ENCODE results near the gene MED13L. TPM values are rescaled to one million over a fixed set of nuclear protein-coding genes. Genes with fewer than 3 reads are reported as not detected.

The MED13L gene
- total RNA-seq, 2 experiments from 2014 or later = 25.7 to 40.1 TPM

- DNase-seq (ENCODE audit: low spot score) = peak; percentile 6
- BruUV-seq (replicated peaks) = no TSS peak
Measured at GRCh38 chr12:116278667-116279066, 1.2 kb upstream of the MED13L start.

GRCh38 chr12:116278279-116278626 is 760 bp upstream of the MED13L start:
- Histone ChIP-seq H2AFZ (ENCODE audit: low read length) (peak overlapping the region; percentile 74; the same call in 1 of the 2 replicates), H4K20me1 (ENCODE audit: insufficient read depth, low read length) (peaks cover 6% of the 10 kb centered on the region), H3K4me1 (ENCODE audit: insufficient read depth, low read length, poor library complexity, severe bottlenecking) (peaks cover 15% of the 10 kb centered on the region), H3K9me2 (ENCODE audit: insufficient read depth, low read length) (no peaks in the 10 kb centered on the region), H3K9me3 (ENCODE audit: low read length) (no peaks in the 10 kb centered on the region), H3K4me3 (ENCODE audit: low read depth, low read length, poor library complexity, severe bottlenecking) (peak overlapping the region; percentile 77), H3K4me2 (ENCODE audit: low read length) (peak overlapping the region; percentile 79), H3K27ac (ENCODE audit: low read depth, low read length, poor library complexity, severe bottlenecking) (no peak overlapping the region), H3K36me3 (ENCODE audit: insufficient read depth, low read length) (no peaks in the 10 kb centered on the region), H3K79me2 (ENCODE audit: insufficient read depth, low read depth, low read length) (peaks cover 29% of the 10 kb centered on the region; the same call in 1 of the 2 replicates)
- TF ChIP-seq CTCF (conservative IDR thresholded peaks at IDR 0.05; ENCODE audit: low read length) (no peak), EZH2phosphoT487 (IDR thresholded peaks at IDR 0.05; ENCODE audit: borderline replicate concordance, low read depth, low read length) (no peak)
- no peak for DNase-seq (ENCODE audit: low spot score)
- CTCF ChIA-PET (ENCODE audit: unreplicated experiment) = no interaction called here
- BruUV-seq (replicated peaks) = no TSS peak
- POLR2A ChIA-PET = interaction anchor here (0.6 to 1.0 kb wide), 3 partner anchors 40 to 282 kb away, joined by 3 to 10 read pairs (median 3); no protein-coding TSS in a partner anchor
- intact Hi-C loops (cut with micrococcal nuclease; ENCODE audit: unreplicated experiment) = loop anchor here (5.0 kb wide), 1 partner anchor 319 kb away; no protein-coding TSS in a partner anchor

More at GRCh38 chr12:116278667-116279066, 1.2 kb upstream of the MED13L start:
- no peaks in the 10 kb centered on the region for H3K9me3 ChIP-seq (ENCODE audit: low read length)
- POLR2A ChIA-PET = interaction anchor here (0.6 to 0.7 kb wide), 2 partner anchors 40 to 281 kb away, joined by 3 to 10 read pairs; no protein-coding TSS in a partner anchor
- peaks cover 15% of the 10 kb centered on the region for H3K4me1 ChIP-seq (ENCODE audit: insufficient read depth, low read length, poor library complexity, severe bottlenecking)
- CTCF ChIA-PET (ENCODE audit: unreplicated experiment) = no interaction called here
- no peak overlapping the region for H3K4me3 ChIP-seq (ENCODE audit: low read depth, low read length, poor library complexity, severe bottlenecking)
- H3K4me2 ChIP-seq (ENCODE audit: low read length) = peak overlapping the region; percentile 79; the same call in 1 of the 2 replicates
- intact Hi-C loops (cut with micrococcal nuclease; ENCODE audit: unreplicated experiment) = loop anchor here (5.0 kb wide), 1 partner anchor 319 kb away; no protein-coding TSS in a partner anchor
- H4K20me1 ChIP-seq (ENCODE audit: insufficient read depth, low read length) = peaks cover 6% of the 10 kb centered on the region
- TF ChIP-seq EZH2phosphoT487 (IDR thresholded peaks at IDR 0.05; ENCODE audit: borderline replicate concordance, low read depth, low read length) (no peak), CTCF (conservative IDR thresholded peaks at IDR 0.05; ENCODE audit: low read length) (no peak)
- peaks cover 25% of the 10 kb centered on the region; the same call in 1 of the 2 replicates for H3K79me2 ChIP-seq (ENCODE audit: insufficient read depth, low read depth, low read length)
- no peak overlapping the region for H3K27ac ChIP-seq (ENCODE audit: low read depth, low read length, poor library complexity, severe bottlenecking)
- H3K9me2 ChIP-seq (ENCODE audit: insufficient read depth, low read length) = no peaks in the 10 kb centered on the region
- H3K36me3 ChIP-seq (ENCODE audit: insufficient read depth, low read length) = no peaks in the 10 kb centered on the region
- H2AFZ ChIP-seq (ENCODE audit: low read length) = peak overlapping the region; percentile 74; the same call in 1 of the 2 replicates

Data from OCI-LY7 (cell line).